ENCODE results near the gene BACH2.

BACH2 gene

DNA sequence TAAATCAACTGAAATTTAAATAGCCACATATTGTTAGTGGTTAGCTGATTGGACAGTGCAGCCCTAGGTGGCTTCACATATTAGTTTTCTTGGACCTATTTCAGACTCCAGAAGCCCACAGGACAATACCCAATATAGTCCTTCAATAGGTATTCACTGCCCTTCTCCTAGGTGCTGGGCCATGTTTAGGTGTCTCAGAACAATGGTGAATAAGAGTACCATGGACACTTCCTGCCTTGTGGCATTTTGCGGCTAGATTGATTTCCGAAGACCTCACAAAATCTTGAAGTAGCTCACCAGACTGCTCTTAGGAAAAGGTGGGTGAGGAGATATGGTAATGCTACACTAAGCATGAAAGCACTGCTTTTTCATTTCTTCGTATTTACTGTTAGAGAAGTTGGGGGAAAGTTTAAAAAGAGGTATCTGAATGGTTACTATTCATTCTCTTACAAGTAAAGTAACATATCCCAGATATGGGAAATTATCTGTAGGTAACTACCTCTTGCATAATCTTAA, 203.0 kb downstream of the BACH2 start:
- ATAC-seq = peak in 1 of 2 donors; percentile 24

- ATAC-seq = no peak
Observed at GRCh38 chr6:90090866-90091265, 205.8 kb downstream of the BACH2 start.

DNA sequence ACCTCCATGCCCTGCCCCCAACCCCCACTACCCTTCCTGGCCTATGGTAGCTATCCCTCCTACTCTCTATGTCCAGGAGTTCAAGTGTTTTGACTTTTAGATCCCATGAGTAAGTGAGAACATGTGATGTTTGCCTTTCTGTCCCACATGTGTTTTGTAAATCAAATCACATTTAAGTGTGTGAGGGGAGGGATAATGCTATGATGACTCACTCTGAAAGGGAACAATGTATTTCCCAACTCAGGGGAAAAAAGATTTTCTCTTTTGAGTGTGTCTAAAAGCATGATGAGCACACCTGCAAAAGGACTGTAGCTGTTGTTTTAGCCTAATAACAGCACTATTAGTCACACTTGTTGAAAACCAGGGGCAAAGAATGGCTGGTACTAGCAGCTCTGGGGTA, 208.6 kb downstream of the BACH2 start:
- peak; percentile 53 to 58 for ATAC-seq

- no peak for ATAC-seq
Observed at GRCh38 chr6:90087106-90087833, 209.4 kb downstream of the BACH2 start.

- no peak for ATAC-seq
Observed at GRCh38 chr6:90086517-90086916, 210.1 kb downstream of the BACH2 start.

DNA sequence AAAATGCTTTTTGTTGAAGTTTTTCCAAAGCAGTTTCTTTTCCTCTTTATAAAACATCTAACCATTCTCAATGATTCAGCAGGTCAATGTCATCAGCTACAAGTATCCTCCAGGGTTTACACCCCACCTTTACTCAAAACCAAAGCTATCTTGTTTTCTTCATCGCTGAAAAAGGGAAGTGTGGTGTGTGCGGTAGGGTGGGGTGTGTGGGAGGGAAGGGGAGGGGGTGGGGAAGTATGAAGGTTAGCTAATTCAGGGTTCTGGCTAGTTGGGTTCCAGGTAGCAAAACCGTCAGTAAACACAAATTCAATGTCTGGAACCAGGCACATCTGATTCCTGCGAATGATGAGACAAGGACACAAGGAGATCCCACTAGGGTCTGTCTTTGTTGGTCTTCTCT, 212.8 kb downstream of the BACH2 start:
- ATAC-seq = peak in 1 of 2 donors; percentile 9

- ATAC-seq = no peak
Observed at GRCh38 chr6:90082847-90083246, 213.8 kb downstream of the BACH2 start.

- peak; percentile 76 to 82 for ATAC-seq
Observed at GRCh38 chr6:90080876-90081481, 215.7 kb downstream of the BACH2 start.

- ATAC-seq = peak; percentile 36 to 48
Observed at GRCh38 chr6:90079560-90080490, 216.8 kb downstream of the BACH2 start.

DNA sequence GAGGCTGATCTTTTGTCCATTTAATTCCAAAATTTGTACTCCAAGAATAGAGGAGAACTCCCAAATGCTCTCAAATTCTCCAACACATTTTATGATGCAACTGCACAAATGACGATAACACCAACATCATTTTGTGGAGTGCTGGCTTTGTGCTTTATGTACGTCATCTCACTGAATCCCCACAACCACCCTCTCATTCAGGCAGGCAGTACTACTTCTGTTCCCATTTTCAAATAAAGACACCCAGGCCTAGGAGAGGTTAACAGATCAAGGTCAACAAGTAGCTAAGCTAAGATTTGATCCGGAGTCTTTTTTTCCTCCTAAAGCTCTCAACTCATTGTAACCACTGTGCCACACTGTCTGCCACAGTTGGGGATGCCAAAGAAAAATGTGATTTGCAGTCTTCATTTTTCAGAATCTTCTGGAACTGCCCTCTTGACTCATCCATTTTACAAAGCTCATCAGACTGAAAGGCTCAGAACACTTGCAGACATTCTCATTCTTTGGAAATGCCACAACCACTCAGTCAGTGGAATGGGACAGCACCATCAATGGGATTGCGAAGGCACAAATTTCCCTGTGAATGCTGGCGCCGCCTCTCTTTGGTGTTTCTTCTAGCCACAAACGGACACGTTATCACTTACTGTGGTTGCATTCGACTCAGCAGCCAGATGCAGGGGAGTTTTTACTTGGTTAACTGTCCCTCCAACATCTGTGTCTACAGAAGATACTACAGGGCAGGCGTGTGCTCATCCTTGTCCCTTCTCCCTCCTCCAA, 217.9 kb downstream of the BACH2 start:
- peak; percentile 25 to 34 for ATAC-seq

- no peak for ATAC-seq
Observed at GRCh38 chr6:90076511-90077415, 219.9 kb downstream of the BACH2 start.

- no peak for ATAC-seq
Observed at GRCh38 chr6:90074161-90074850, 222.3 kb downstream of the BACH2 start.

- ATAC-seq = peak in 1 of 2 donors; percentile 15
Observed at GRCh38 chr6:90072935-90073464, 223.6 kb downstream of the BACH2 start.

GRCh38 chr6:90072501-90072900, 224.1 kb downstream of the BACH2 start:
- ATAC-seq = peak; percentile 64 to 69

- ATAC-seq = no peak
Observed at GRCh38 chr6:90068703-90069523, 227.7 kb downstream of the BACH2 start.

GRCh38 chr6:90068264-90068663, 228.4 kb downstream of the BACH2 start:
- ATAC-seq = peak; percentile 33 to 45

- no peak for ATAC-seq
Observed at GRCh38 chr6:90066697-90067096, 229.9 kb downstream of the BACH2 start.

- no peak for ATAC-seq
Observed at GRCh38 chr6:90065173-90065572, 231.5 kb downstream of the BACH2 start.

DNA sequence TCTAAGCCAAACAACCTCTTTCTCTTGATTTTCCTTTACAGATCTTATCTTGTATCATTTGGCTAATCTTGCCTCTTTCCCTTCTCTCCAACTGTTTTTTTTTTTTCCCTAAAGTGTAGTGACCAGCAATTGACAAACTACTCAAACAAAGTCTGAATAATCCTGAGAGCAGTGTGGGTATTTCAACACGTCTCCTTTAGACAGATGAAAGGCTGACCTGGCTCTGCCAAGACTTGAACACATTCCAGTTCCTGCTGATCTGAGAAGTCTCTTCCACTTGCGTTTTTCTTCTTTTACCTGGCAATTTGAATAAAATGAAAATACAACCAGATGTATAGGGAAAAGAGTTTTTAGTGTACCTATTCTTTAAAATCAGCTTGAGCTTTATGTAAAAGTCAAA, 234.0 kb downstream of the BACH2 start:
- ATAC-seq = no peak
